Endometrial microvascular endothelial cells (primary cell): Measurements from ENCODE around the gene LTBP3. TPM values are rescaled to one million over a fixed set of nuclear protein-coding genes. Genes with fewer than 3 reads are reported as not detected.

Experiments
- in situ Hi-C: cut with HindIII; loops from 2 replicates; pipeline ENCODE4 v1.10.0; 2017; ENCODE audit warnings: low sequenced_read_pairs, low pct_unique_long_range_greater_than_20kb; ENCODE audit errors: inconsistent ontology term
- total RNA-seq: library from RNA; depleted of rRNA; stranded (reverse); fragments of >200 nt; gene quantifications from one replicate; pipeline ENCODE4 v1.2.3, GENCODE V29; 2015; ENCODE audit errors: inconsistent ontology term

LTBP3 gene
- total RNA-seq, 1 donor from 2014 or later: 42.3 TPM

- in situ Hi-C loops: no loop called here
Measured at GRCh38 chr11:65491163-65491465, 67.0 kb downstream of the LTBP3 start.

- in situ Hi-C loops: no loop called here
Measured at GRCh38 chr11:65489706-65490320, 68.3 kb downstream of the LTBP3 start.

GRCh38 chr11:65489035-65489705, 69.0 kb downstream of the LTBP3 start:
- in situ Hi-C loops: no loop called here

Other genes with a start within 250 kb of the LTBP3 start
- 41.4 TPM for gene CDC42EP2, start 243.5 kb downstream of the LTBP3 start, total RNA-seq
- 44.1 TPM for gene DPF2, start 224.5 kb downstream of the LTBP3 start, total RNA-seq
- not detected for gene TIGD3, start 203.6 kb downstream of the LTBP3 start, total RNA-seq
- gene SLC25A45, start 175.7 kb downstream of the LTBP3 start, total RNA-seq: 2.8 TPM
- gene FRMD8, start 171.7 kb downstream of the LTBP3 start, total RNA-seq: 103 TPM
- 14.8 TPM for gene NEAT1, start 135.6 kb downstream of the LTBP3 start, total RNA-seq
- gene MALAT1, start 59.3 kb downstream of the LTBP3 start, total RNA-seq: 1,401 TPM
- 110 TPM for gene SCYL1, start 33.3 kb downstream of the LTBP3 start, total RNA-seq
- gene ZNRD2, start 12.1 kb upstream of the LTBP3 start, total RNA-seq: 85.7 TPM
- gene FAM89B, start 14.2 kb upstream of the LTBP3 start, total RNA-seq: 34.1 TPM
- gene EHBP1L1, start 17.7 kb upstream of the LTBP3 start, total RNA-seq: 50.5 TPM
- gene KCNK7, start 37.4 kb upstream of the LTBP3 start, total RNA-seq: 2.3 TPM
- gene MAP3K11, start 55.9 kb upstream of the LTBP3 start, total RNA-seq: 101 TPM
- gene PCNX3, start 57.4 kb upstream of the LTBP3 start, total RNA-seq: 44.9 TPM
- gene SIPA1, start 79.7 kb upstream of the LTBP3 start, total RNA-seq: 53.4 TPM
- gene RELA, start 104.6 kb upstream of the LTBP3 start, total RNA-seq: 69.7 TPM
- 34.0 TPM for gene KAT5, start 153.9 kb upstream of the LTBP3 start, total RNA-seq
- gene RNASEH2C, start 162.4 kb upstream of the LTBP3 start, total RNA-seq: 110 TPM
- gene AP5B1, start 222.6 kb upstream of the LTBP3 start, total RNA-seq: 8.5 TPM
- not detected for gene OVOL1, start 228.7 kb upstream of the LTBP3 start, total RNA-seq